ENCODE measurements around the gene CDH23.

CDH23 gene

DNA sequence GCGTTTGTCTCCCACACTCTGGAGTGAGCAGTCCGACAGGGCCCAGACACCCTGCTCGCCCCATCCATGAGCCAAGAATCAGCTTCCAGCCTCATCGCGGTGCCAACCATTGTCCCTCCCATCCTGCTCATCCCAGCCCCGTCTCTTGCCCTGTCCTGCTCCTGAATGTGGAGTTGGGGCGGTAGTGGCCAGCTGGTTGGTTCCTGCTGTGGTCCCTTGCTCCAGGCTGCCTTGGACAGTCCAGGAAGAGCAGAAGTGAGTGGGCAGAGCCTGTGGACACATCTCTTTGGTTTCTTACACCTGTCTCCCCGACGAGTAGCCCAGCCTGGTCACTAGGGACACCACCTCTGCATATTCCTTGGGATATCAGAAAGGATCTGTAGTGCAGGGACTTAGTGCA lies 63.9 kb downstream of the CDH23 start:
- in situ Hi-C loops (cut with MboI; ENCODE audit: low sequenced_read_pairs): no loop called here

DNA sequence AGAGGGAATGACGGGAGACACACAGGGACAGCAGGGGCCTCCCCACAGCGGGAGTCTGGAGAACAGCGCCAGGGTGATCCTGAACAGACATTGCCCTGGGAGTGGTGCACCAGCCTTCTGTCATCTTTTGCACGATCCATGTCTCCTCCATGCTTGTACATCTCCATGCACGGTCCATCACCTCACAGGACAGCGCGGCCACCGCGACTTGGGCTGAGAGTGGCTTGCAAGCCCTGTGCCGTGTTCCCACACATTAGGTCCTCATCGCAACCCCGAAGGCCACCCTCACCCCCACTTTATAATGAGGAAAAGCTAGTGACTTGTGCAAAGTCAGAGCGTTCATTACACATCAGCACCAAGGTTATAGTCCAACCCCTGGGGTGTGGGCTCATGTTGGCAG lies 64.7 kb downstream of the CDH23 start:
- in situ Hi-C loops (cut with MboI; ENCODE audit: low sequenced_read_pairs): no loop called here

DNA sequence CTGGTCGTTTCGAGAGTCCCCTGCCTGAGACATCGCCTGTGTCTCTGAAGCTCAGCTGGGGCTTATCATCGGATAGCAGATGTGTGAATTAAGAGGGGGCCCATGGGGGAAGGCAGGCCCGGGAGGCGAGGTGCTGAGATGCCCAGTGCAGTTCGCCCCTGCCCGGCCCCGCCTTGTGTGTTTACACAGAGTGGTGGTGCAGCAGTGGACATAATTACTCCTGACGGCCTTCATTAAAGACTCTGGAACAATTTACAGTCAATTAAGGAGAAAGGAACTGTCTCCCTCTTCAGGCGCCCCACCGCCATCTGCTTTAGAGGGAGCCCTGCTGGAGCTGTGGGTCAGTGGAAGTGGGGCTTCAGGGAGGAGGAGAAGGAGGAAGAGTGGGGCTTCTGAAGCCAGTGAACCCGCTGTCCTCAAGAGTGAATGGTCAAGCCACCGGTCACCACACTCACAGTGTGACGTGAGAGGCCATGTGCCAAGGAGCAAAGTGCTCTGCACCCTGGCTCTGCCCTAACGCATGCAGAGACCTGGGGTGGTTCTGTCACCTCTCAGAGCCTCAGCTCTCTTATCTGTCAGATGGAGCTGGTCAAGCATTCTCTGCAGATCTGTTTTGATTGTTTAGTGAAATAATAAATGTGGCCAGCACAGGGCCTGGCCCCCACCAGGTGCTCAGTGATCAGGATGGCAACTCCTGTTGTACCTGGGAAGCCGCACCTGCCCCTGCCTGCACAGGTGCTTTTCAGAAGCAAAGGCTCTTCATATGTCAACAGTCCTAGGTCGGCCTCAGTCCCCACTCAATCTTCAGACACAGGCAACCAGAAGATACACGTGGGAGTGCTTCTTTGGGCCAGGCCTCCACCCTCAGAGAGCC lies 65.6 kb downstream of the CDH23 start:
- in situ Hi-C loops (cut with MboI; ENCODE audit: low sequenced_read_pairs): no loop called here

DNA sequence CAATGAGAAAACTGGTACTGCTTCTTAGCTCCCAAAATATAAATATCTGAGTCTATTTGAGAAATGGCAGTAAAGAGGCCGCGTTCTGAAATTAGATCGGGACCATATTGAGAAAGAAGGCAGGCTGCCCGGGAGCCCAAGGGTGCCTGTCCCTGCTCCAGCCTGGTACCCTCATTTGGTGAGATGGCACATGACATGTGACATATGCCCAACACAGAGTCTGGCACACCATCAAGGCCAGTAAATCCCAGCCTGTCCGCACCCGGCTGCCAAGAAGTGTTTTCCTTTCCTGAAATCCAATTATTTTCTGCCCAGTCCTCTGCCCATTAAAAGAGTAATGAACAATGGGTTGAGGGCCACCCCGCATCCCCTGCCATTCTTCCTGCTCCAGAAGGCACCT lies 66.4 kb downstream of the CDH23 start:
- in situ Hi-C loops (cut with MboI; ENCODE audit: low sequenced_read_pairs): no loop called here

DNA sequence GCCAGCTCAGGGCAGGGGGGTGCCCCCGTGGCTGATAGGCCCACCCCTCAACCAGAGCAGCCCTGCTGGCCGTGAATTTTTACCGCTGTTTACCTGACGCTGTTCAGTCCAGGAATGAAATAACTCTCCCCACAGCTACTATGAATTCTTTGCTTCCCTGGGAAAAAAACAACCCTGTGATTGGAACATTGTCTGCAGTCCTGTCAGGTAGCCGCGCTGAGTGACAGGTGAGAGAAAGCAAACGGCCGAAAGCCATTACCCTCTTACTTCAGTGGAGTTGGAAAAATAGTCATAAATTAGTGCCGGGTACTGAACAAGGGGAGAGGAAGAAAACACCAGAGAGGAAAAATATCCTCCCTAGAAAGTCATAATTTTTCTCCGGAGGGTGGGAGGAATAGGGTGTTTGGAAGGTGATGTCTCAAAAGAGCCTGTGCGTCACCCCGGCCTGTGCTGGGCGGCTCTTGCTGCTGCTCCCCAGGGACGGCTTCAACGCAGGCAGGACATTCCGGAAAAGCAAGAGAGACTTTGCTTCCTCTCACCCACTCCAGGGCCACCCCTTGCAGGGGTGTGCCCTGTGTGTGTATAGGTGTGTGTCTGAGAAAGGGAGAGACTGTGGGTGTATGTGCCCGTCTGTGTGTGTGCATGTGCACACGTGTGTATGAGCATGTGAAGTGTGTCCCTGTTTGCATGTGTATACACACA lies 69.0 kb downstream of the CDH23 start:
- in situ Hi-C loops (cut with MboI; ENCODE audit: low sequenced_read_pairs): no loop called here

DNA sequence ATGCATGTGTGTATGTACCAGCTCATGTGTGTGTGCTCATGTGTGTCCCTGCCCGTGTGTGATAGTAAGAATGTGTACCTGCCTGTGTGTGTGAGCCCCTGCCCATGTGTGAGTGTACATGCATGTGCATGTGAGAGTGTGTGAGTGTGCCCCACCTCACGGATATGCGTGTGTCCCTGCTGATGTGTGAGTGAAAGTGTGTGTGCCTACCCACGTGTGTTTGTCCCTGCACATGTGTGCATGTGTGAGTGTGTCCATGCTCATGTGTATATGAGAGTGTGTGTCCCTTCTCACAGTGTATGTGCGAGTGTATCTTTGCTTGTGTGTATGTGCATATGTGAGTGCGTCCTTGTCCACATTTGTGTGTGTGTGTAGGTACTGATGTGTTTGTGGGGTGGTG lies 69.6 kb downstream of the CDH23 start:
- in situ Hi-C loops (cut with MboI; ENCODE audit: low sequenced_read_pairs): no loop called here

DNA sequence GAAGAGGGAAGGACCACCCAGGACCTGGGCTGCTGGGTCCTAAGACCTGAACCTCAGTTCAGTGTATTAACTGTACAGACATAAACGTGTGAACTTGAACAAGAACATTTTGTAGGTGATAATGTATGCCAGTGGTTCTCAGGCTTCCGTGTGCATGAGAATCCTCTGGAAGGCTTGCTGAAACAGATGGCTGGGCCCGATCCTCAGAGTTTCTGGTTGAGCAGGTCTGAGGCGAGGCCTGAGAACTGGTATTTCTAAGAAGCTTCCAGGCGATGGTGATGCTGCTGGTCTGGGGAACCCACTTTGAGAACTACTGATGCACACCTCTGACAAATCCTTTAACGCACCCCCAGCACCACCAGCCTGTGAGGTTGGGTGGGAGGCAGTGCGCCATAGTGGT lies 70.4 kb downstream of the CDH23 start:
- in situ Hi-C loops (cut with MboI; ENCODE audit: low sequenced_read_pairs): no loop called here

DNA sequence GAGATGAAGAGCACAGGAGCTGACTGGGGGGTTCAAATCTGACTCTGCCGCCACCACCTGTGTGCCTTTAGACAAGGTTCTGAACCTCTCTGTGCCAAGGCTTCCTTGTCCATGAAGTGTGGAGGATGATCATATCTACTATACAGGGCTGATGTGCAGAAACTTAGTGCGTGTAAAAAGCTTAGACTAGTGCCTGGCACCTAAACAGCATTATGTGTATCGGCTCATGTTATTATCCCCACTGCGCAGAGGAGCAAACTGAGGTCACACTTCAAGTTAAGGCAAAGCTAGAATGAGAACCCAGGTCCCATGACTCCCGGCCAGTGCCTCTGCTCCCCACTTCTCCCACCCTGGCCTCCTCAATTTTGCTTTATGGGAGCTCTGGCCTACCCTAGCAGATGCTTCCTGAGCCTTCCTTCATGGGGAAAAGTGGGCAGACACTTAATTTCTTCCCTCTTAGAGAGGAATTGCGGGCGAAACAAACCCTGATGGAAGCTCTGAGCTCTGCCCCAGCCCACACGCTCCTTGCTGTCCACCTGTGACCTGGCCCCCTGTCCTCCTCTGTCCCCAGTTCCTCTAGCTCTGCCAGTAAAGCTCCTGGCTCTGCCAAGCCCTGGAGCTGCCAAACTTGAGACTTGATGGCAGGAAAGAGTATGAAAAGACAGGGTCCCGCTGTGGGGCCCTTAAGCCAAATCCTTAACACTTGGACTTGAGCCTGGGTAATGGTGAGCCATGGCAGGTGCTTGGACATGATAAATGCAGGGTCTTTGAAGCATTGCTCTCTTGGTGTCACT lies 71.0 kb downstream of the CDH23 start:
- in situ Hi-C loops (cut with MboI; ENCODE audit: low sequenced_read_pairs): no loop called here

DNA sequence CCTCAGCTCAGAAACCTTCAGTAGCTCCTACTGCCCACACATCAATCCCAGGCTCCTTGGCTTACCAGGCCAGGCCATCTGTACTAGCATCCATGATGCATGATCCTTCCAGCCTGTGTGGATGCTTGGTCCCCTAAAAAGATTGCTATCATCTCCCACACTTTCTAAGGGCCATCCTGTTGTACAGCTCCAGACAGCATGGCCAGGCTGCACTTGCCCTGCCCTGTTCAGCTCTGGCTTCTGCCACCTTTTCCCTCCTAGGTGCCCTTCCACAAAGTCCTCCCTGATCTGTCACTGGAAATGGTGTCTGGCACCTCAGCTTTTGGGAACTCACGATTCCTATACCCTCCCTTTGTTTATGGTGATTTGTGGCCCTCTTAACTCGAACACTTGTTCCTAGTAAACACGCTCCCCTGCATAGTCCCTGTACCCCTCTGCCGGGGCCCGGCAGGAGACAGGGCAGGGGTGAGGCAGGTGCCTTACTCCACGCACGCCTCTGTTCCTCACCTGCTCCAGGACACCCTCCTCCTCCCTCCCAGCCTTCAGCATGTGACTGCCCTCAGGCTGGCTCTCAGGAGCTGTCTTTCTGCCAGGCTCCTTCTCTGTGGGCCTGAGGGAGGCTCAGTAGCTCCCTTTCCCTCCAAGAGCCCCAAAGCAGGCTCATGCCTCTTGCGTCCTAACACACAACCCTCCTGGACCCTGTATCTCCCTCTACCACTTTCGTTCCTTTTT lies 71.8 kb downstream of the CDH23 start:
- in situ Hi-C loops (cut with MboI; ENCODE audit: low sequenced_read_pairs): no loop called here

DNA sequence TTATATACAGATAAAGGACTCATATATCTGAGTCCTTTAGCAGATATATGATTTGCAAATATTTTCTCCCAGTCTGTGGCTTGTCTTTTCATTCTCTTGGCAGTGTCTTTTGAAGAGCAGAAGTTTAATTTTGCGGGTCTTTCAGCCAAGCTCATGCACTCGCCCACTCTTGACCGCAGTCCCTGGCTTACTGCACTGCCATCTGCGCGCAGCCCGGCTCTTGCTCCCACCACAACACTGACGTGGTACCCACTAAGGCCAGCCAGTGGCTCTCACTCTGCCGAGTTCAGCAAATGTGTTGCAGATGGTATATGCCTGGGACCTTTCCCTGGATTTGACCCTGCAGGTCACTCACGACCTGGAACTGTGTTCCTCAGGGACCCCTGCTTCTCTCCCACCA lies 74.3 kb downstream of the CDH23 start:
- in situ Hi-C loops (cut with MboI; ENCODE audit: low sequenced_read_pairs): no loop called here

DNA sequence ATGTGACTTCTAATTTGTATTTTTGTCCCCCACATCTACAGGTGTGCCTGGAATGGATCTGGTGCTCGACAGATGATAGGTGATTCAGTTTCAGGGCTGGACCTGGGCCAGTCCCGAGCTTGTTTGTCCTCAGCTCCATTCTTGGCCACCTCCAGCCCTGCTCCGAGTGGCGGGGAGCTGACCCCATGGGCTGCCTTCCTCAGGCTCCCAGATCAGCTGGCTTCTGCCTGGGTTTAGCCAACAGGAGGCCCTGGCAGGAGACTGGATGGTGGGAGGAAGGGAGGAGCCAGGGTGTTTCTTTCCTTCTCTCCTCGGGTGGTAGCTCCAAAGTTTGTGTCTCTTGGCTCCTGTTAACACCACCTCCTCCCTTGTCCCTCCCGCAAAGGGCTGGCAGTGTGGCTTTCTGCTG lies 75.2 kb downstream of the CDH23 start:
- in situ Hi-C loops (cut with MboI; ENCODE audit: low sequenced_read_pairs): no loop called here

DNA sequence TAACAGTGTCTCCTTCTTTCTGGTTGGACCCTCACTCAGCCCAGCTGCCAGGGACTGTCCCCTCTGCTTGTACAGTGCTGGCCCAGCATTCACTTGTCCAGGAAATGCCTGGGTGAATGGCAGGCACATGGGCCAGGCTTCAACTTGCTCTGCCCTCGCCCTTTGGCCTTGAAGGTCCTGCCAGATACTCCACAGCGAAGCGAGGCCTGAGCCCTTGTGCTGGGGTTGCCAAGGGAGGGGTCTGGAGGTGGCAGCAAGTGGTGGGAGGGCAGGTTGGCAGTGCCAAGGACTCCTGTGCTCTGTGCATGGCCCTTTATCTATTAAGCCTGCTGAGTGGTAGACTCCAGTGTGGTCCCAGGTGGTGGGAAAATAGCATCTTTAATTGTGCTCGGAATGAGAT lies 75.7 kb downstream of the CDH23 start:
- in situ Hi-C loops (cut with MboI; ENCODE audit: low sequenced_read_pairs): no loop called here

DNA sequence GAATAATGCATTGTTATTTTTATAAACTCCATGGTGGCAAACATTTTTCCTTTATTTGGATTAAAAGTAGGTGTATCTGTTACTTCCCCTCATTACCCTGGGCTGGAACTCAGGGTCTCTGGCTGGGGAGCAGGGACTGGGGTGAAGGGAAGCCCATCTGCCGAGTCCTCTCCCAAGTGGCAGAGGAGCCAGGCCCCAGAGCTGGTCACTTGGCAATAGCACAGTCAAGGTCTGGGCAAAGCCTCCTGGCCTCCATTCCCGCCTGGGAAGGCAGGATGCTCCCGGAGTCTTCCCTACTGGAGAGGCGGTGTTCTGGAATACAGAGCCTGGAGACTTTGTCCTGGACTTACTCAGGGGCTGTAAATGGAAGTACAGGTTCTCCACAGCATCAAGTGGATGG lies 76.2 kb downstream of the CDH23 start:
- in situ Hi-C loops (cut with MboI; ENCODE audit: low sequenced_read_pairs): no loop called here

DNA sequence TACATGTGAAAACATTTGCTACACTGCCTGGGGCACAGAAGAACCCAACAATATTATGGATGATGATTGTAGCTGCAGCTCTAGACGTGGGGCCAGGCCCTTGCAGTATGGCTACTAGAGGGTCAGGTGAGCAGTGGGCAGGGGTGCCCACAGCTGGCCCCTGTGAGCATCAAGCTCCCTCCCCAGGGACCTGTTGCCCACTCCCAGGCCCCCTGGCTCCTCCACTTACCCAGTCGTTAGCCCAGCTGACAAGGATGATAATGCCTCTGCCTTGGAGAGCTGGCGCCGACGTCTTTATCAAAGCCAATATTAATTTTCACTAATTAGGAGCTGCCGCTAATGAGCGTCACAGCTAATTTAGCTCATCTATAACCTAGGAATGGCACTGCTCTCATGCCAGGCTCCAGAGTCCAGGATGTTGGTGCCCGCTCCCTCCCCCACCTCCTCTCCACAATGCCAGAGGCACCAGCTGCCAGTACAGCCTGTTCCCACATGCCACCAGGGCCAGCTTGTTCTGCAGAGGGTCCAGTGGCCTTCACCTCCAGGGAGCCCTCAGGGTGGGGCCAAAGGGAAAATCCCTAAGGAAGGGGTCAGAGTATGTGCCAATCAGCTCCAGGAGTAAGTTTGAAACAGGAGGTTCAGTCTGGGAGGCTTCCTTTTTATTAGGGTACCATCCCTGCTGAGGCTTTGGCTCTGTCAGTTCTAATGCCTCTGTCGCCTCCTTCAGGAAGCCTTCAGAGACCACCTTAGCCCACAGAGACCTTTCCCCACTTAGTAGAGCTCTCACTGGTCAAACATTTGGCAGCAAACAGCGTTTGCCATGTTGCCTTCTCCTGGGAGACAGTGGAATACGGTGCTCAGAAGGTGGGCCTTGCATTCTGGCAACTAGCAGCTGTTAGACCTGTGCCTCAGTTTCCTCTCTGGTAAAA lies 77.2 kb downstream of the CDH23 start:
- in situ Hi-C loops (cut with MboI; ENCODE audit: low sequenced_read_pairs): no loop called here

DNA sequence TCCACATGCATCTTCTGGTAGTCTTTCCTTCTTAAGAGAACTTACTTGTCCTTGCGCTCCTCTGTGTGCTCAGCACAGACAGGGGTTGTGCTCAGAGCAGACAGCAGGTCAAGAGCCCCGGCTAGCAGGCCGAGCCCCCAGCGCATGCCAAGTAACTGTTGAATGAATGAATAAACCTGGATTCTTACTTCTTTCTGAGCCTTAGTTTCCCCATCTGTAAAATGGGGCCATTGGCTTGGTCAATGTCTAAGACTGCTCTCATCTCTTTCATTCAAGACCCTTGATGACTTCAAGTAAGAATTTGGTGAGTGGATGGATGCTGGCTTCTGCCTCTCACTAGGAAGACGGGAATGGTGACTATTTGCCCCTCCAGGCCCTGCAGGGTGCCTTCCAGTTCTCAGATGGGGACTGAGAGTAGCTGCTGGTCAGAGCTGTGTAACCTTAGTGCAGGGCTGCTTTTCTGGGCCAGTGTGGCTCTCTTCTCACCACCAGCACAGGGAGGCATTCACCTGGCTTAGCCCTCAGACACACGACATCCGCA lies 78.1 kb downstream of the CDH23 start:
- in situ Hi-C loops (cut with MboI; ENCODE audit: low sequenced_read_pairs): no loop called here

DNA sequence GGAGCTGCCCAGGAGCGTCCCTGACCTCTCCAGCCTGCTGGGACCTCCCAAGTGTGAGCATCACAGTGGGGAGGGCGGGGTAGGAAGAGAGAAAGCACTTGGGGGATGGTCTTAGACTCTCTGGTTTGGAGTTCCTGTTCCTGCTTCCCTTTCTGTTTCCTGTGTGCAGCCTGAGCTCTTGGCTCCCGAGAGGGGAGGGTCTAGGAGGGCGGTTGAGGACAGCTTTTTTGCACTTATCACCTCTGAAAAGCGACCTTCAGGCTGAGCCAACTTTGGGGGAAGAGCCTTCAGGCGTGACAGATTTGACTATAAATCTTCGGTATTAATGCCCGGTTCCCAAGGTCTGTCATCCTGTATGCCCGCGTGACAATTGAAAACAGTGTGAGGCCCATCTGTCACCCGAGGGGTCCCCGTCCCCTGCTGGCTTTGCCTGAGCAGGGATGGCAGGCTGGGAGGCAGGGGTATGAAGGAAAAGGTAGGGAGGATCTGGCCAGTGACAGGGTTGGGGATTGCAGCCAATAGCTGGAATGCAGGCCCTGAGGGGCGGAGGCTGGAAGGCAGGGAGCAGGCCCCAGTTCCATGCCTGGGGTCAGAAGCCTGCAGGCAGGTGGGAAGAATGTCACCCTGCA lies 78.6 kb downstream of the CDH23 start:
- in situ Hi-C loops (cut with MboI; ENCODE audit: low sequenced_read_pairs): no loop called here

DNA sequence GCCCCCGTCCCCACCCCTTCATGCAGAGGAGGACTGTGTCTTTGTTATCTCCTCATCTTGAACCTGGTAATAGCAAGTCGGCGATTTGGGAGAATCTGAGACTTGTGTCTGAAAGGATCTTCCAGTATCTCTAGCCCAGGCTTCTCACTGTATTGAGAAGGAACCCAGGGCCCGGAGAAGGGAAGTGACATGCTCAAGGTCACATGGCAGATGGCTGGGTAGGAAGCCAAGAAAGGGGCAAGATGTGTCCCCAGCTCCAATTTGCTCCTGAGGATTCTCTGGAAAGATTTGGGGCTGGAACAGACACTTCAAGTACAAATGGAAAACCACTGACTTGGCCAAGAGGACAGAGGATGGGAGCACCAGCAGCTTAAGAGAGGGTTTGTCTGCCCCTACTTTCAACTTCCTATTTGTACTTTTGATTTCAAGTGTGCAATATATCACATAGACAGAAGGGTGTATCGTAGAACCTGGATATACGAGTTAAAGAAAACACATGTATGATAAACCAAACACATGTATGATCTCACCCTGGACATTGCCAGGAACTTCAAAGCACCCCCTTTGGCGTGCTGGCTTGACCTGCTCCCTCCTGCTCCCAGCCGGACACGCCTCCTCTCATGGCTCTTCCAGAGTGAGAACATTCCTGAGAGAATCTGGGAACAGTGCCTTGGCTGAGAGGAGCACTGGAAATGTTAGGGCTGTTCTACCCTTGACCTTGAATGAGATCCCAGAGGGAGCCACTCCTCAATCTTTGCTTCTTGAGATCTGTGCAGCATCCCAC lies 79.7 kb downstream of the CDH23 start:
- in situ Hi-C loops (cut with MboI; ENCODE audit: low sequenced_read_pairs): no loop called here

DNA sequence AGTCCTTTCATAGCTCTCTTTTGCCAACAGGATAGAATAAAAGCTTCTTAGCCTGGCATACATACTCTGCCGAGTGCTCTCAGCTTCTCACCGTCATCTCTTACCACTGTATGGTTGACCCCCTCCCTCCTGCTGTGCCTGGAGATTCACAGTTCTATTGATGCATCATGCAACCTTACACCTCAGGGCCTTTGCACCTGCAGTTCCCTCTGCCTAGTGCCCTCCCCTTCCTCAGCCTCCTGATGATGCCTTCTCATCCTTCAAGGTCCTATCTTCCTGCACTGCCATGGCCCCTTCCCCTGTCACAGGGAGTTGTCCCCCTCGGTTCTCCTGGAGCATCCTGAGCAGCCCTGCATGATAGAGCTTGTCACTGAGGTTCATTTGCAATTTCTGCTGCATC lies 81.5 kb downstream of the CDH23 start:
- in situ Hi-C loops (cut with MboI; ENCODE audit: low sequenced_read_pairs): no loop called here
